HepG2 (cell line): ENCODE data around the gene CC2D1B. TPM values are rescaled to one million over a fixed set of nuclear protein-coding genes. Genes with fewer than 3 reads are reported as not detected.

Experiments
- AGO2 ChIP-seq: fragments of 200-400 bp; formaldehyde crosslinking; optimal IDR thresholded peaks from 2 replicates; pipeline ENCODE3; 2017; ENCODE audit warnings: mild to moderate bottlenecking, low read depth, low read length, moderate library complexity
- ARNT2 ChIP-seq: sonication (generic); formaldehyde crosslinking; IDR thresholded peaks from 2 replicates; pipeline ENCODE4 v1.8.0; 2022; ENCODE audit warnings: mild to moderate bottlenecking, low read depth, missing genetic modification reagents, moderate library complexity
- CC2D1A ChIP-seq: sonication (generic); formaldehyde crosslinking; IDR thresholded peaks from 2 replicates; pipeline ENCODE4 v1.8.1; 2023; ENCODE audit warnings: mild to moderate bottlenecking, missing genetic modification reagents
- FOXO1 ChIP-seq: sonication (generic); formaldehyde crosslinking; IDR thresholded peaks from 2 replicates; pipeline ENCODE4 v1.4.0; 2020; ENCODE audit warnings: missing genetic modification reagents
- HNF4A ChIP-seq: sonication (generic); formaldehyde crosslinking; IDR thresholded peaks from 2 replicates; pipeline ENCODE4 v1.4.0; 2020; ENCODE audit warnings: missing genetic modification reagents
- HOXA3 ChIP-seq: sonication (generic); formaldehyde crosslinking; IDR thresholded peaks from 2 replicates; pipeline ENCODE4 v1.5.0; 2020; ENCODE audit warnings: missing genetic modification reagents
- HOXA7 ChIP-seq: sonication (generic); formaldehyde crosslinking; IDR thresholded peaks from 2 replicates; pipeline ENCODE4 v1.8.1; 2022; ENCODE audit warnings: mild to moderate bottlenecking, missing genetic modification reagents, moderate library complexity
- RXRA ChIP-seq: sonication (generic); formaldehyde crosslinking; IDR thresholded peaks from 2 replicates; pipeline ENCODE4 v1.5.1; 2020; ENCODE audit warnings: missing genetic modification reagents
- SMARCC2 ChIP-seq: fragments of 450-650 bp; IDR thresholded peaks from 2 replicates; pipeline ENCODE4 v1.6.1; 2017; ENCODE audit warnings: antibody characterized with exemption, mild to moderate bottlenecking
- TEF ChIP-seq: sonication (generic); formaldehyde crosslinking; IDR thresholded peaks from 2 replicates; pipeline ENCODE4 v1.5.0; 2020; ENCODE audit warnings: missing genetic modification reagents
- ZFY ChIP-seq: sonication (generic); formaldehyde crosslinking; IDR thresholded peaks from 2 replicates; pipeline ENCODE4 v1.4.0; 2020; ENCODE audit warnings: missing genetic modification reagents
- ZNF234 ChIP-seq: sonication (generic); formaldehyde crosslinking; conservative IDR thresholded peaks from 2 replicates; pipeline ENCODE4 v1.5.1; 2020; ENCODE audit warnings: mild to moderate bottlenecking, missing genetic modification reagents
- ZNF350 ChIP-seq: sonication (generic); formaldehyde crosslinking; IDR thresholded peaks from 2 replicates; pipeline ENCODE4 v1.4.0; 2020; ENCODE audit warnings: mild to moderate bottlenecking, low read depth, missing genetic modification reagents, borderline replicate concordance
- ZNF354B ChIP-seq: sonication (generic); formaldehyde crosslinking; IDR thresholded peaks from 2 replicates; pipeline ENCODE4 v1.8.0; 2022; ENCODE audit warnings: mild to moderate bottlenecking, missing genetic modification reagents
- ZNF441 ChIP-seq: sonication (generic); formaldehyde crosslinking; IDR thresholded peaks from 2 replicates; pipeline ENCODE4 v1.7.0; 2021; ENCODE audit warnings: missing genetic modification reagents, borderline replicate concordance
- ZNF605 ChIP-seq: sonication (generic); formaldehyde crosslinking; IDR thresholded peaks from 2 replicates; pipeline ENCODE4 v1.8.0; 2022; ENCODE audit warnings: mild to moderate bottlenecking, missing genetic modification reagents
- ZNF75D ChIP-seq: sonication (generic); formaldehyde crosslinking; IDR thresholded peaks from 2 replicates; pipeline ENCODE4 v1.8.1; 2023; ENCODE audit warnings: missing genetic modification reagents, mild to moderate bottlenecking, borderline replicate concordance
- polyA plus RNA-seq, 8 experiments: library from polyadenylated mRNA; depleted of rRNA in 3 of 8; stranded (reverse) in 7 of 8; unstranded in 1 of 8; fragments of >200 nt; fragmentation: Illumina TruSeq in 4 of 8; extraction: Trizol in 4 of 8; gene quantifications; 2 replicates each; pipeline versions ENCODE4 v1.2.1 to v1.2.3, GENCODE V29; 2011 to 2016; ENCODE audit warnings: low read depth in 4 of 8, missing spikeins in 1 of 8, mixed read lengths in 1 of 8; ENCODE audit not compliant: insufficient read depth in 1 of 8
- total RNA-seq, 5 experiments: library from RNA; depleted of rRNA; stranded (reverse); fragments of >200 nt; fragmentation: Illumina TruSeq; extraction: Trizol; gene quantifications; 2 replicates each; pipeline ENCODE4 v1.2.3, GENCODE V29; 2016; ENCODE audit warnings: low read depth in 1 of 5
- TF ChIP-seq, protein P1 (sequence below): sonication (generic); formaldehyde crosslinking; conservative IDR thresholded peaks from 2 replicates; pipeline ENCODE4 v1.4.0; 2020; ENCODE audit warnings: missing genetic modification reagents
- TF ChIP-seq, protein P2 (sequence below): sonication (generic); formaldehyde crosslinking; IDR thresholded peaks from 2 replicates; pipeline ENCODE4 v1.8.1; 2023; ENCODE audit warnings: mild to moderate bottlenecking, missing genetic modification reagents
- TF ChIP-seq, protein P3 (sequence below): IDR thresholded peaks from 2 replicates; pipeline ENCODE4 v1.4.0; 2020; ENCODE audit warnings: mild to moderate bottlenecking, missing genetic modification reagents
- TF ChIP-seq, protein P4 (sequence below): sonication (generic); formaldehyde crosslinking; IDR thresholded peaks from 2 replicates; pipeline ENCODE4 v1.5.0; 2020; ENCODE audit warnings: missing genetic modification reagents, mild to moderate bottlenecking, borderline replicate concordance

CC2D1B gene
- total and polyA plus RNA-seq, 2 of the 13 experiments (the other 11 are each of a cell fraction or from before 2014, with no cell fraction given): 7.2 to 19.2 TPM

DNA sequence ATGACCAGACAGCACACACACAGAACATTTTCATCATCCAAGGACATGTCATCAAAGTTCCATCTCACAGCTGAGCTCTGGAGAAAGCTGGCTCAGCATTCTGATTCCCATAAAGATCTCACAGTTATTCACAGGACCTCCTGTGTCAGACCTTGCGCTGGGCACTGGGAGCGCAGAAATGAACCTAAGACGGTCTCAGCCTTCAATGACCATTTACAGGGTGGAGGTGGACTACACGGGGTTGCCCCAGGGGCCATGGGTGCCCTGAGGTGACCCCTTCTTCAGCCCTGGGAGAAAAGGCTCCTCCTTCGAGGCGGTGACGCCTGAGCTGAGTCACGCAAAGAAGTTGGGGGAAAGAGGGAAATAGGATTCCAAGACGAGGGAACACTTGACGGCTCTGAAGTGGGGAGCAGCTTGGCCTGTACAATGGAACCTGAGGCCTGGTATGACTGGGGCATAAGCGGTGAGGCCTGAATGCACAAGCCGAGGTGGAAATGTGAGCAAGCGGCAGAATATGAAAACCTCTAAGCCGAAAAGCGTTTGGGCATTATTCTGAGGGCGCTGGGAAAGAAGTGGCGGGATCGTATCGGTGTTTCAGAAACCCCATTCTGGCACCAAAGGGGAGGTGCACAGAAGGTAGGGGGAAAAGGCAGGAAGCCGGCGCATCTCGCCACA lies 797 bp downstream of the CC2D1B start (continued):
- TF ChIP-seq, protein P1, sequence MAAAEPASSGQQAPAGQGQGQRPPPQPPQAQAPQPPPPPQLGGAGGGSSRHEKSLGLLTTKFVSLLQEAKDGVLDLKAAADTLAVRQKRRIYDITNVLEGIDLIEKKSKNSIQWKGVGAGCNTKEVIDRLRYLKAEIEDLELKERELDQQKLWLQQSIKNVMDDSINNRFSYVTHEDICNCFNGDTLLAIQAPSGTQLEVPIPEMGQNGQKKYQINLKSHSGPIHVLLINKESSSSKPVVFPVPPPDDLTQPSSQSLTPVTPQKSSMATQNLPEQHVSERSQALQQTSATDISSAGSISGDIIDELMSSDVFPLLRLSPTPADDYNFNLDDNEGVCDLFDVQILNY (CRISPR knock-in tag): no peak
- TF ChIP-seq ZNF605 (no peak), ZNF350 (CRISPR knock-in tag) (peak; percentile 15; the same call in 1 of the 2 replicates), FOXO1 (CRISPR knock-in tag) (no peak), TEF (CRISPR knock-in tag) (no peak), ZNF354B (CRISPR knock-in tag) (no peak), ZFY (no peak), ZNF441 (CRISPR knock-in tag) (no peak), AGO2 (no peak), SMARCC2 (no peak), CC2D1A (no peak), HOXA7 (CRISPR knock-in tag) (no peak), RXRA (CRISPR knock-in tag) (peak; percentile 57; the same call in 1 of the 2 replicates), ZNF234 (no peak), ZNF75D (no peak), HNF4A (no peak), HOXA3 (CRISPR knock-in tag) (no peak), ARNT2 (CRISPR knock-in tag) (no peak)
- TF ChIP-seq, protein P2, sequence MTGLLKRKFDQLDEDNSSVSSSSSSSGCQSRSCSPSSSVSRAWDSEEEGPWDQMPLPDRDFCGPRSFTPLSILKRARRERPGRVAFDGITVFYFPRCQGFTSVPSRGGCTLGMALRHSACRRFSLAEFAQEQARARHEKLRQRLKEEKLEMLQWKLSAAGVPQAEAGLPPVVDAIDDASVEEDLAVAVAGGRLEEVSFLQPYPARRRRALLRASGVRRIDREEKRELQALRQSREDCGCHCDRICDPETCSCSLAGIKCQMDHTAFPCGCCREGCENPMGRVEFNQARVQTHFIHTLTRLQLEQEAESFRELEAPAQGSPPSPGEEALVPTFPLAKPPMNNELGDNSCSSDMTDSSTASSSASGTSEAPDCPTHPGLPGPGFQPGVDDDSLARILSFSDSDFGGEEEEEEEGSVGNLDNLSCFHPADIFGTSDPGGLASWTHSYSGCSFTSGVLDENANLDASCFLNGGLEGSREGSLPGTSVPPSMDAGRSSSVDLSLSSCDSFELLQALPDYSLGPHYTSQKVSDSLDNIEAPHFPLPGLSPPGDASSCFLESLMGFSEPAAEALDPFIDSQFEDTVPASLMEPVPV (CRISPR knock-in tag): no peak
- TF ChIP-seq, protein P3, sequence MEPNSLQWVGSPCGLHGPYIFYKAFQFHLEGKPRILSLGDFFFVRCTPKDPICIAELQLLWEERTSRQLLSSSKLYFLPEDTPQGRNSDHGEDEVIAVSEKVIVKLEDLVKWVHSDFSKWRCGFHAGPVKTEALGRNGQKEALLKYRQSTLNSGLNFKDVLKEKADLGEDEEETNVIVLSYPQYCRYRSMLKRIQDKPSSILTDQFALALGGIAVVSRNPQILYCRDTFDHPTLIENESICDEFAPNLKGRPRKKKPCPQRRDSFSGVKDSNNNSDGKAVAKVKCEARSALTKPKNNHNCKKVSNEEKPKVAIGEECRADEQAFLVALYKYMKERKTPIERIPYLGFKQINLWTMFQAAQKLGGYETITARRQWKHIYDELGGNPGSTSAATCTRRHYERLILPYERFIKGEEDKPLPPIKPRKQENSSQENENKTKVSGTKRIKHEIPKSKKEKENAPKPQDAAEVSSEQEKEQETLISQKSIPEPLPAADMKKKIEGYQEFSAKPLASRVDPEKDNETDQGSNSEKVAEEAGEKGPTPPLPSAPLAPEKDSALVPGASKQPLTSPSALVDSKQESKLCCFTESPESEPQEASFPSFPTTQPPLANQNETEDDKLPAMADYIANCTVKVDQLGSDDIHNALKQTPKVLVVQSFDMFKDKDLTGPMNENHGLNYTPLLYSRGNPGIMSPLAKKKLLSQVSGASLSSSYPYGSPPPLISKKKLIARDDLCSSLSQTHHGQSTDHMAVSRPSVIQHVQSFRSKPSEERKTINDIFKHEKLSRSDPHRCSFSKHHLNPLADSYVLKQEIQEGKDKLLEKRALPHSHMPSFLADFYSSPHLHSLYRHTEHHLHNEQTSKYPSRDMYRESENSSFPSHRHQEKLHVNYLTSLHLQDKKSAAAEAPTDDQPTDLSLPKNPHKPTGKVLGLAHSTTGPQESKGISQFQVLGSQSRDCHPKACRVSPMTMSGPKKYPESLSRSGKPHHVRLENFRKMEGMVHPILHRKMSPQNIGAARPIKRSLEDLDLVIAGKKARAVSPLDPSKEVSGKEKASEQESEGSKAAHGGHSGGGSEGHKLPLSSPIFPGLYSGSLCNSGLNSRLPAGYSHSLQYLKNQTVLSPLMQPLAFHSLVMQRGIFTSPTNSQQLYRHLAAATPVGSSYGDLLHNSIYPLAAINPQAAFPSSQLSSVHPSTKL (CRISPR knock-in tag): no peak
- TF ChIP-seq, protein P4, sequence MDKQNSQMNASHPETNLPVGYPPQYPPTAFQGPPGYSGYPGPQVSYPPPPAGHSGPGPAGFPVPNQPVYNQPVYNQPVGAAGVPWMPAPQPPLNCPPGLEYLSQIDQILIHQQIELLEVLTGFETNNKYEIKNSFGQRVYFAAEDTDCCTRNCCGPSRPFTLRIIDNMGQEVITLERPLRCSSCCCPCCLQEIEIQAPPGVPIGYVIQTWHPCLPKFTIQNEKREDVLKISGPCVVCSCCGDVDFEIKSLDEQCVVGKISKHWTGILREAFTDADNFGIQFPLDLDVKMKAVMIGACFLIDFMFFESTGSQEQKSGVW (CRISPR knock-in tag): 0 out of 2 replicates have a peak, but pooled peaks have one; percentile 38
